Uterus (tissue), 4 donors: ENCODE results near the gene TMEM209. TPM values are rescaled to one million over a fixed set of nuclear protein-coding genes. Genes with fewer than 3 reads are reported as not detected.
"Not testable (repeated sequence)": the region's sequence is repeated elsewhere in the genome, so short reads cannot be mapped to it uniquely, and the experiment has no call there.

ENCODE experiments used
- DNase-seq, 2 donors: peaks; one replicate each; pipeline ENCODE4 v3.0.0-alpha.2; 2019 to 2020
- H3K27ac ChIP-seq, 2 donors: fragments of 200-600 bp; sonication (generic); 1 replicate in 1 of 2; 2 replicates in 1 of 2; pipeline ENCODE4 v1.5.1; 2016 to 2018
- H3K27me3 ChIP-seq, 2 donors: fragments of 200-600 bp; sonication (generic); one replicate each; pipeline ENCODE4 v1.5.1; 2018 to 2019; ENCODE audit warnings: control low read depth in 1 of 2
- H3K36me3 ChIP-seq, 2 donors: fragments of 200-600 bp; sonication (generic); one replicate each; pipeline ENCODE4 v1.5.1; 2019; ENCODE audit warnings: control low read depth in 1 of 2
- H3K4me1 ChIP-seq, 2 donors: fragments of 200-600 bp; sonication (generic); one replicate each; pipeline ENCODE4 v1.5.1; 2018 to 2019; ENCODE audit warnings: control low read depth in 1 of 2
- H3K4me3 ChIP-seq, 2 donors: fragments of 200-600 bp; sonication (generic); 1 replicate in 1 of 2; 2 replicates in 1 of 2; pipeline ENCODE4 v1.5.1; 2018 to 2019; ENCODE audit warnings: mild to moderate bottlenecking in 1 of 2
- H3K9me3 ChIP-seq, 2 donors: fragments of 200-600 bp; sonication (generic); one replicate each; pipeline ENCODE4 v1.5.1; 2019; ENCODE audit warnings: control low read depth in 1 of 2
- POLR2A ChIP-seq, 2 donors: fragments of 450-650 bp; IDR thresholded peaks; one replicate each; pipeline ENCODE4 v1.6.1; 2016; ENCODE audit warnings: antibody characterized with exemption in 2 of 2, mild to moderate bottlenecking in 1 of 2, moderate library complexity in 1 of 2
- intact Hi-C: fragments of 100-400 bp; cut with DNase I; formaldehyde crosslinking; loops from one replicate; pipeline ENCODE4 v1.15.1; 2023; ENCODE audit warnings: low total_unique reads
- total RNA-seq, 4 donors: library from RNA; depleted of rRNA in 3 of 4; stranded (reverse); fragments of >200 nt in 3 of 4; gene quantifications; one replicate each; pipeline versions ENCODE4 v1.1.0 to v1.2.4, GENCODE V29; 2014 to 2023
- TF ChIP-seq, protein P1 (sequence below), 4 experiments: fragments of 200-600 bp in 2 of 4; fragments of 450-650 bp in 2 of 4; sonication (generic) in 2 of 4; IDR thresholded peaks; one replicate each; pipeline ENCODE4 v1.5.1; 2016 to 2019; ENCODE audit warnings: antibody characterized with exemption in 4 of 4, mild to moderate bottlenecking in 2 of 4, moderate library complexity in 1 of 4
- donor health status: DM: yes; HTN: yes; CAD: no.

The TMEM209 gene
- 10 to 100 TPM in 3 of 4 donors, 1 to 10 TPM in 1; 7.4 to 22.6 (median 19.4) TPM for total RNA-seq

DNA sequence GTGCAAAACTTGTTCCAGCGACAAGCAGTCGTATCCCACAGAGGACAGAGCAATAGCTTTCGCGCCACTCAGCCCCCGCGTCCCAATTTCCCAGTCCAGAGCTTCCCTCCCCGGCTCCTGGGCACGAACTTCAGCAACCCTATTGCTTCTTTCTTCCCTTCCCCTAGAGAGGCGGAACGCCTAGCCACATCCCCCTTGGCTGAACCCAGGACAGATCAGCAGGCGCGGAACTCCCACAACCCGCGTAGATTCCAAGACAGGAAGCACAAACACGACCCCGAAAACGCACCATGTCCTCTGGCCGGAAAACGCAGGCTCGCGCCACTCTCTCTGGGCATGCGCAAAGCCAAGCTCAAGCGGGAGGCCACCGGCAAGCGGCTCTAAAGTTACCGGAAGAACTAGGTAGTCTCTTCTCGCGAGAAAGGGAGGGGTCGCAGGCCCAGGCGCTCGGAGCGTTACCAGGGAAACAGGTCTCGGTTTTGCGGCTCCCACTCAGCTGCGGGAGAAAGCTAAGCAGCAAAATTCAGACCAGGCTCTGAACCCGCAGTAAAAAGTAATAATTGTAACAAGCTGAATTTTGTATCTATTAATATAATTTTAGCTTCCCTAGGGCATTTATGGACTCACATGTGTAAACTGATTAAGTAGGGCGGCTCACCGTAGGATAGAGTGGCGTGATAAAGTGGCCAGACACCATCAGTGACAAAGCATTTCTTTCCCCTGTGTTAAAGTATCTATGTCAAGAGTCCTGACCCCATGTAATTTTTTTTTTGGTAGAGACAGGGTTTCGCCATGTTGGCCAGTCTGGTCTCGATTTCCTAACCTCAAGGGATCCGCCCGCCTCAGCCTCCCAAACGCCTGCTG lies at the start of gene TMEM209:
Gene TMEM209, minus strand, starts transcription at position 323 of the 864 bp plus-strand sequence. Its CDS starts 31 bp downstream, at position 292.
- H3K36me3 ChIP-seq, result no peaks in the 10 kb centered on the region
- intact Hi-C loops, result no loop called here
- peak; percentile 44 to 71 for TF ChIP-seq POLR2A (IDR thresholded peaks at IDR 0.05)
- TF ChIP-seq, protein P1, sequence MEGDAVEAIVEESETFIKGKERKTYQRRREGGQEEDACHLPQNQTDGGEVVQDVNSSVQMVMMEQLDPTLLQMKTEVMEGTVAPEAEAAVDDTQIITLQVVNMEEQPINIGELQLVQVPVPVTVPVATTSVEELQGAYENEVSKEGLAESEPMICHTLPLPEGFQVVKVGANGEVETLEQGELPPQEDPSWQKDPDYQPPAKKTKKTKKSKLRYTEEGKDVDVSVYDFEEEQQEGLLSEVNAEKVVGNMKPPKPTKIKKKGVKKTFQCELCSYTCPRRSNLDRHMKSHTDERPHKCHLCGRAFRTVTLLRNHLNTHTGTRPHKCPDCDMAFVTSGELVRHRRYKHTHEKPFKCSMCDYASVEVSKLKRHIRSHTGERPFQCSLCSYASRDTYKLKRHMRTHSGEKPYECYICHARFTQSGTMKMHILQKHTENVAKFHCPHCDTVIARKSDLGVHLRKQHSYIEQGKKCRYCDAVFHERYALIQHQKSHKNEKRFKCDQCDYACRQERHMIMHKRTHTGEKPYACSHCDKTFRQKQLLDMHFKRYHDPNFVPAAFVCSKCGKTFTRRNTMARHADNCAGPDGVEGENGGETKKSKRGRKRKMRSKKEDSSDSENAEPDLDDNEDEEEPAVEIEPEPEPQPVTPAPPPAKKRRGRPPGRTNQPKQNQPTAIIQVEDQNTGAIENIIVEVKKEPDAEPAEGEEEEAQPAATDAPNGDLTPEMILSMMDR (IDR thresholded peaks at IDR 0.05), result peak in 2 of 4 experiments; percentile 14 to 28
- H3K4me3 ChIP-seq, result peak within 1 kb of the TSS; percentile 65 to 96
- H3K27me3 ChIP-seq, result no peaks in the 10 kb centered on the region
- peak; percentile 95 for DNase-seq
- peak within 1 kb of the TSS; percentile 94 for H3K27ac ChIP-seq
- H3K4me1 ChIP-seq, result no peaks in the 10 kb centered on the region
- no peaks in the 10 kb centered on the region for H3K9me3 ChIP-seq

DNA sequence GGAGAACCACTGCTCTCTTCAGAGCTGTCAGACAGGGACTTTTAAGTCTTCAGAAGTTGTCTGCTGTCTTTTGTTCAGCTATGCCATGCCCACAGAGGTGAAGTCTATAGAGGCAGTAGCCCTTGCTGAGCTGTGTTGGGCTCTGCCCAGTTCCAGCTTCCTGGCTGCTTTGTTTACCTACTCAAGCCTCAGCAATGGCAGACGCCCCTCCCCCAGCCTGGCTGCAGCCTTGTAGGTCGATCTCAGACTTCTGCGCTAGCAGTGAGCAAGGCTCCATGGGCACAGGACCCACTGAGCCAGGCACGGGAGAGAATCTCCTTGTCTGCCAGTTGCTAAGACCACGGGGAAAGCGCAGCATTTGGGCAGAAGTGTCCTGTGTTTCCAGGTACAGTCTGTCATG lies 49.3 kb upstream of the TMEM209 start:
- Histone ChIP-seq H3K4me1 (no peaks in the 10 kb centered on the region), H3K4me3 (no peak overlapping the region), H3K27me3 (no peaks in the 10 kb centered on the region), H3K27ac (no peak overlapping the region), H3K36me3 (no peaks in the 10 kb centered on the region), H3K9me3 (peaks cover 0 to 7% of the 10 kb centered on the region in 2 donors)
- DNase-seq, result no peak
- no peak for TF ChIP-seq POLR2A (IDR thresholded peaks at IDR 0.05)
- TF ChIP-seq, protein P1 (IDR thresholded peaks at IDR 0.05), result no peak
- intact Hi-C loops, result no loop called here

DNA sequence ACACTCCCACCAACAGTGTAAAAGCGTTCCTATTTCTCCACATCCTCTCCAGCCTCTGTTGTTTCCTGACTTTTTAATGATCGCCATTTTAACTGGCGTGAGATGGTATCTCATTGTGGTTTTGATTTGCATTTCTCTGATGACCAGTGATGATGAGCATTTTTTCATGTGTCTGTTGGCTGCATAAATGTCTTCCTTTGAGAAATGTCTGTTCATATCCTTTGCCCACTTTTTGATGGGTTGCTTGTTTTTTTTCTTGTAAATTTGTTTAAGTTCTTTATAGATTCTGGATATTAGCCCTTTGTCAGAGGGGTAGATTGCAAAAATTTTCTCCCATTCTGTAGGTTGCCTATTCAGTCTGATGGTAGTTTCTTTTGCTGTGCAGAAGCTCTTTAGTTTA lies 44.4 kb upstream of the TMEM209 start:
- H3K4me3 ChIP-seq, intact Hi-C loops, DNase-seq, H3K4me1 ChIP-seq, H3K27me3 ChIP-seq, H3K36me3 ChIP-seq, H3K27ac ChIP-seq, H3K9me3 ChIP-seq: not testable (repeated sequence)

DNA sequence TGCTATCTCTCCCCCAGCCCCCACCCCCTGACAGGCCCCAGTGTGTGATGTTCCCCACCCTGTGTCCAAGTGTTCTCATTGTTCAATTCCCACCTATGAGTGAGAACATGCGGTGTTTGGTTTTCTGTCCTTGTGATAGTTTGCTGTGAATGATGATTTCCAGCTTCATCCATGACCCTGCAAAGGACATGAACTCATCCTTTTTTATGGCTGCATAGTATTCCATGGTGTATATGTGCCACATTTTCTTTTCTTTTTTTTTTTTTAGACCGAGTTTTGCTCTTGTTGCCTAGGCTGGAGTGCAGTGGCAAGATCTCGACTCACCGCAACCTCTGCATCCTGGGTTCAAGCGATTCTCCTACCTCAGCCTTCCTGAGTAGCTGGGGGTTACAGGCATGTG lies 43.6 kb upstream of the TMEM209 start:
- H3K4me3 ChIP-seq, intact Hi-C loops, DNase-seq, H3K27ac ChIP-seq, H3K4me1 ChIP-seq, H3K27me3 ChIP-seq, H3K36me3 ChIP-seq, H3K9me3 ChIP-seq: not testable (repeated sequence)

DNA sequence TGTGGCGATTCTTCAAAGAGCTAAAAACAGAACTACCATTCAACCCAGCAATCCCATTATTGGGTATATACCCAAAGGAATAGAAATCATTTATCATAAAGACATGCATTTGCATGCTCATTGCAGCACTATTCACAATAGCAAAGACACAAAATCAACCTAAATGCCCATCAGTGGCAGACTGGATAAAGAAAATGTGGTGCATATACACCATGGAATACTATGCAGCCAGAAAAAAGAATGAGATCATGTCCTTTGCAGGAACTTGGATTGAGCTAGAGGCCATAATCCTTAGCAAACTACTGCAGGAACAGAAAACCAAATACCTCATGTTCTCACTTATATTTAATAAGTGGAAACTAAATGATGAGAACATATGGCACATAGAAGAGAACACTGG lies 41.3 kb upstream of the TMEM209 start:
- DNase-seq, H3K27me3 ChIP-seq, H3K36me3 ChIP-seq, H3K4me1 ChIP-seq, H3K9me3 ChIP-seq, intact Hi-C loops, H3K4me3 ChIP-seq, H3K27ac ChIP-seq: not testable (repeated sequence)

DNA sequence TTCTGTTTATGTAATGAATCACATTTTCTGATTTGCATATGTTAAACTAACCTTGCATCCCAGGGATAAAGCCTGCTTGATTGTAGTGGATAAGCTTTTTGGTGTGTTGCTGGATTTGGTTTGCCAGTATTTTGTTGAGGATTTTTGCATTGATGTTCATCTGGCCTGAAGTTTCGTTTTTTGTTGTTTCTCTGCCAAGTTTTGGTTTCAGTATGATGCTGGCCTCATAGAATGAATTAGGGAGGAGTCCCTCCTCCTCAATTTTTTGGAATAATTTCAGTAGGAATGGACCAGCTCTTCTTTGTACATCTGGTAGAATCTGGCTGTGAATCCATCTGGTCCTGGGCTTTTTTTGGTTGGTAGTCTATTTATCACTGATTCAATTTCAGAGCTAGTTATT lies 38.3 kb upstream of the TMEM209 start:
- H3K4me1 ChIP-seq, H3K4me3 ChIP-seq, H3K27ac ChIP-seq, H3K9me3 ChIP-seq, H3K27me3 ChIP-seq, intact Hi-C loops, H3K36me3 ChIP-seq, DNase-seq: not testable (repeated sequence)

DNA sequence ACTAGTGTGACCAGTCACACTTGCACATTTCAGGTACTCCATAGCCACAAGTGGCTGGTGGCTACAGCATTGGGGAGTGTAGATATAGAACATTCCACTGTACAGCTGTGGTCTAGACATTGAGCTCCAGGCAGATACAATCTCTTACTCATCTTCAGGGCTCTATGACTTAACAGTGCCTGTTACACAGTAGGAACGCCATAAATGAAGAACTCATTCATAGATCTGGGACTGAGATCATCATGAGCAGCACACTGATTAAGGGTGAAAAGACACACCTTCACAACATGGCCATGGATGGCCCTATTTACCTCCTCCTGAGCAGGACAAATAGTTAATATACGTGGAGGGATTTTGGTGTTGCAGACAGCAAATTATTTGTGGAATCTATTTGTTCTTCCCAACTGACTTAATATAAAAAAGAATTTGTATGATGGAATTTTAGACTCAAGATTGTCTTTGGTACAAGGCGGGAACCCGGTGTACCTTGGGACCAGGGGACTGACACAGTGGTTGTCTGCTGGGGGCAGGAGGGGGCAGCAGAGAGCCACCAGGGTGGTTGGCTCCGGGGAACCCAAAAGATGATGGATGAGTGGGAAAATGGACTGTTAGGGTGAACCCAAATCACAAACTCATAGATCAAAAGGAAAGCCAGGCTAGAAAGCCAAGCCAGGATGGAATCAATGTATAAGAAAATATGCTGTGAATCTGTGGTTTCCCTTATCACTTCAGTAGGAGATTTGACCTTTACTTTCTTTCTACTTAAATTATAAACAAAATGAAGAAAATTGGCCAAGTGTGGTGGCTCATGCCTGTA lies 37.2 kb upstream of the TMEM209 start:
- no peak overlapping the region for H3K4me3 ChIP-seq
- peak; percentile 29 to 36 for DNase-seq
- H3K36me3 ChIP-seq, result no peaks in the 10 kb centered on the region
- no peaks in the 10 kb centered on the region for H3K27me3 ChIP-seq
- no peaks in the 10 kb centered on the region for H3K9me3 ChIP-seq
- no peak overlapping the region for H3K27ac ChIP-seq
- no peaks in the 10 kb centered on the region for H3K4me1 ChIP-seq
- intact Hi-C loops, result no loop called here
- TF ChIP-seq, protein P1 (IDR thresholded peaks at IDR 0.05), result peak; percentile 61 to 73 (median 62)
- no peak for TF ChIP-seq POLR2A (IDR thresholded peaks at IDR 0.05)
